Central memory CD8-positive, alpha-beta T cell (primary cell): ENCODE results near the gene TMEM120A.

Experiments
- ATAC-seq: fragments of 150-1000 bp; cut with Tn5 transposase; replicated peaks from 2 replicates; pipeline ENCODE4 v1.10.0; 2022; ENCODE audit warnings: mild to moderate bottlenecking, moderate FRiP score, moderate number of reproducible peaks; ENCODE audit not compliant: poor library complexity, severe bottlenecking; ENCODE audit errors: extremely low read depth
- DNase-seq, 2 donors: peaks; one replicate each; pipeline ENCODE4 v3.0.0; 2021; ENCODE audit warnings: low spot score in 2 of 2
- H3K27ac Mint-ChIP-seq: one replicate; pipeline ENCODE4 v1.8.0; 2022; ENCODE audit warnings: low read depth, mild to moderate bottlenecking, moderate library complexity, mixed read lengths
- H3K27me3 Mint-ChIP-seq: one replicate; pipeline ENCODE4 v1.8.0; 2022; ENCODE audit warnings: mixed read lengths
- H3K36me3 Mint-ChIP-seq: one replicate; pipeline ENCODE4 v1.8.0; 2022; ENCODE audit warnings: mild to moderate bottlenecking, moderate library complexity, mixed read lengths; ENCODE audit not compliant: insufficient read depth
- H3K4me1 Mint-ChIP-seq: one replicate; pipeline ENCODE4 v1.8.0; 2022; ENCODE audit warnings: mixed read lengths
- H3K4me3 Mint-ChIP-seq: one replicate; pipeline ENCODE4 v1.8.0; 2022; ENCODE audit warnings: mild to moderate bottlenecking, moderate library complexity, mixed read lengths
- H3K9me3 Mint-ChIP-seq: one replicate; pipeline ENCODE4 v1.8.0; 2022; ENCODE audit warnings: mixed read lengths

Gene TMEM120A

DNA sequence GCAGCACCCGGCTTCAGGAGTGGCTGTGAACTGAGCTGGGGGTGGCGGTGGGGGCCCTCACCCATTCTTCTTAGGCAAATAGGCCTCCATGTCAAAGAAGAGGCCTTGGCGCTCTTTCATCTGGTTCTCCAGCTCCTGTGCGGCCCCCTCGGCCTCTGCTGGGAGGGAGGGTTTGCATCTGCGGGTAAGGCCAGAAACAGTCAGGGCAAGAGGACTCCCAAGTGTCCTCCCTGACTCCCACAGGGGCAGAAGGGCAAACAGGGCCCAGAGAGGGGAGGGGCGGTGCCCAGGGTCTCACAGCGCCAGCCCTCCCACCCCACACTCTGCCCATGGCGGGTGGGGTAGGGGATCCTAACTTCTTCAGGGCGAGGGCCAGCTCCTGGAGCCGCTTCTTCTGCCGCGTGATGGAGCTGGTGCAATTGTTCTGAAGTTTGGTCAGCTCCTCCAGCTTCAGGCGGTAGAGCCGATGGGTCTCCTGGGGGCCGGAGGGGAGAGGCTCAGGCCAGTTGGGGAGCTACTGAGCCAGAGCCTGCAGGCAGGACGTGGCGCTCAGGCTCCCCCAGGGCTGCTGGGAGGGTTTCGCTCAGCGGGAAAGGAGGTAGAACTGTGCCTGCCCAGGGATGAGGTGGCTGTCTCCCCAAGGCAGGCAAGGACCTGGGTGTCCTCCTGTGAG, 2.2 kb downstream of the TMEM120A start:
- peaks cover 5% of the 10 kb centered on the region for H3K36me3 Mint-ChIP-seq
- no peak for DNase-seq
- peaks cover 39% of the 10 kb centered on the region for H3K4me1 Mint-ChIP-seq
- H3K27ac Mint-ChIP-seq = no peak overlapping the region
- no peaks in the 10 kb centered on the region for H3K27me3 Mint-ChIP-seq
- no peaks in the 10 kb centered on the region for H3K9me3 Mint-ChIP-seq
- ATAC-seq = no peak
- no peak overlapping the region for H3K4me3 Mint-ChIP-seq

DNA sequence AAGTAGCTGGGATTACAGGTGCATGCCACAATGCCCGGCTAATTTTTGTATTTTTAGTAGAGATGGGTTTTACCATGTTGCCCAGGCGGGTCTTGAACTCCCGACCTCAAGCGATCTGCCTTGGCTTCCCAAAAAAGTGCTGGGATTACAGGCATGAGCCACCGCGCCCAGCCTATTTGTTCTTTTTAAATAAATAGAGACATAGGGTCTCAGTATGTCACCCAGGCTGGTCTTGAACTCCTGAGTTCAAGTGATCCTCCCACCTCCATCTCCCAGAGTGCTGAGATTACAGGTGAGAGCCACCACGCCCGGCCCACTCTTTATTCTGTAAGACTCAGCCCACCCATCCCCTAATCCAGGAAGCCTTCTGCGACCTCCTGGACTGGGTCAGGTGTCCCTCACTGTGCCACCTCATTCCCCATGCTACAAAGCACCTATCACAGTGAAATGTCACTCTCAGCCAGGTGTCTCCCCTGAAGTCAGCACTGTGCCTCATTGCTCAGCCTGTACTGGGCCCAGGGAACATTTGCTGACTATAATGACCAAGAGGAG, 2.8 kb downstream of the TMEM120A start:
- no peaks in the 10 kb centered on the region for H3K27me3 Mint-ChIP-seq

DNA sequence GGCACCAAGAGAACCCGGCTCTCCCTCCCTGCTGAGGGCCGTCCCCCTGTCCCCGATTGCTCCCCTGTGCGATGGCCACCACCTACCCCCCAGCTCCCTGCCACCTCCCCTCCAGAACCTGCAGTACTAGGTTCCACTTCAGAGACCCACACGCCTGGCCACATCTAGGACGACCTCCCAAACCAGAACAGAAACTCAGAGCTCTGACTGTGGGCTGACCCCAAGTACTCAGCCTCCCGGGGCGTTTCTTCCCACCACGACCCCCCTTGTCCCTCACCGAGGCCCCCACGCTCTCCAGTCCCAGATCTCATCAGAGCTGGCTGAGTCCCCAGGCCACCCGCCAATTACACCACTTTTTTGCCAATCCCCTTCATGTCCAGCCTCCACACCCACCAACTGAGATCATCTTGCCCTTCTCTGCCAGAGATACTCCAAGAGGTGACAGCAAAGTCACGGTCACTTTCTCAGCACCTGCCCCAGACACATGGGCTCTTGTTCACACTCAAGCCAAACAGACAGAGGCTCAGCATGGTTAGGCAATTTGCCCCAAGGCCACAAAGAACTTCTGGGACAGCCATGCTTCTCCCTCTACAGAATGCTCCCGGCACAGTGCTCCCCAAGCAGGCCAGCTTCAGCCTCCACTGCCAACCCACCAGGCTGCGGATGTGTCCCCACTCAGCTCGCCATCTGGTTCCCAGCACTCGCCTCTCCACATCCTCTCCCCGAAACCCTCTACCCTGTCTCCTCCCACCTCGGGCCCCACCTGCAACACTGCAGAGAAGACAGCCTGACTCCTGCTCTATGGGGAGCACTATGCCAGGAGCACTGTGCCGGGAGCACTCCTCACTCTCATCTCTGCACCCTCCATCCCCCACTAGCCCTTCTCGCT, 4.7 kb downstream of the TMEM120A start:
- Mint-ChIP-seq H3K9me3 (no peaks in the 10 kb centered on the region), H3K36me3 (peaks cover 14% of the 10 kb centered on the region), H3K4me3 (no peak overlapping the region), H3K4me1 (peaks cover 28% of the 10 kb centered on the region), H3K27me3 (no peaks in the 10 kb centered on the region), H3K27ac (peak overlapping the region; percentile 54)
- ATAC-seq = no peak
- no peak for DNase-seq

More for the DNA sequence above, 2.8 kb downstream of the TMEM120A start:
- DNase-seq = no peak
- no peak overlapping the region for H3K27ac Mint-ChIP-seq
- peaks cover 33% of the 10 kb centered on the region for H3K4me1 Mint-ChIP-seq
- H3K9me3 Mint-ChIP-seq = no peaks in the 10 kb centered on the region
- no peak for ATAC-seq
- H3K4me3 Mint-ChIP-seq = no peak overlapping the region
- peaks cover 5% of the 10 kb centered on the region for H3K36me3 Mint-ChIP-seq

DNA sequence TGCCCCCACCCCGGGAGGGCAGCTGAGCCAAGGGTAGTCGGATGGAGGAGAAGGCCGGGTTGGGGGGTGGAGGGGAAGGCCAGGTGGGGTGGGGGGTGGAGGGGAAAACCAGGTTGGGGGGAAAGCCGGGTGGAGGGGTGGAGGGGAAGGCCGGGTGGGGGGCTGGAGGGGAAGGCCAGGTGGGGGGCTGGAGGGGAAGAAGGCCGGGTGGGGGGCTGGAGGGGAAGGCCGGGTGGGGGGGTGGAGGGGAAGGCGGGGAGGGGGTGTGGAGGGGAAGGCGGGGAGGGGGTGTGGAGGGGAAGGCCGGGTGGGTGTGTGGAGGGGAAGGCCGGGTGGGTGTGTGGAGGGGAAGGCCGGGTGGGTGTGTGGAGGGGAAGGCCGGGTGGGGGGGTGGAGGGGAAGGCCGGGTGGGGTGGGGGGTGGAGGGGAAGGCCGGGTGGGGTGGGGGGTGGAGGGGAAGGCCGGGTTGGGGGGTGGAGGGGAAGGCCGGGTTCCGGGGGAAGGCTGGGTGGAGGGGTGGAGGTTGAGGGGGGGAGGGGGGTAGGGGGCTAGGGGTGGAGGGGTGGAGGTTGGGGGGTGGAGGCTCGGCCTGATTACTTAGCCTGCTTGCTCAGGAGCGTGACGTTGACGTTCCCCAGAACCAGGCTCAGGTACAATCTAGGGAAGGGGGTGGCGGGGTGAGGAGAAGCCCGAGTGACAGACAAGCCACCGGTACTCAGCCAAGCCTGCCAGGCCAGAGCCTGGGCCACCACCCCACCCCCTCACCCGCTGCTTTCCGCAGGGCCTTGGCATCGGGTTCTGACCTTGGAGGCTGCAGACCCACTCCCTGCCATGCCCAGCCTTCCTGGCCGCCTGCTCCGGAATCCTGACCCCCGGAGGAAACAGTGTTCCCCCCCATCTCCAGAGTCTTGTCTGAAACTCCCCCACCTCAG, 5.6 kb downstream of the TMEM120A start:
- Mint-ChIP-seq H3K9me3 (no peaks in the 10 kb centered on the region), H3K4me1 (peaks cover 28% of the 10 kb centered on the region), H3K36me3 (peaks cover 14% of the 10 kb centered on the region), H3K27me3 (no peaks in the 10 kb centered on the region), H3K27ac (peak overlapping the region; percentile 32), H3K4me3 (no peak overlapping the region)
- no peak for DNase-seq
- no peak for ATAC-seq

DNA sequence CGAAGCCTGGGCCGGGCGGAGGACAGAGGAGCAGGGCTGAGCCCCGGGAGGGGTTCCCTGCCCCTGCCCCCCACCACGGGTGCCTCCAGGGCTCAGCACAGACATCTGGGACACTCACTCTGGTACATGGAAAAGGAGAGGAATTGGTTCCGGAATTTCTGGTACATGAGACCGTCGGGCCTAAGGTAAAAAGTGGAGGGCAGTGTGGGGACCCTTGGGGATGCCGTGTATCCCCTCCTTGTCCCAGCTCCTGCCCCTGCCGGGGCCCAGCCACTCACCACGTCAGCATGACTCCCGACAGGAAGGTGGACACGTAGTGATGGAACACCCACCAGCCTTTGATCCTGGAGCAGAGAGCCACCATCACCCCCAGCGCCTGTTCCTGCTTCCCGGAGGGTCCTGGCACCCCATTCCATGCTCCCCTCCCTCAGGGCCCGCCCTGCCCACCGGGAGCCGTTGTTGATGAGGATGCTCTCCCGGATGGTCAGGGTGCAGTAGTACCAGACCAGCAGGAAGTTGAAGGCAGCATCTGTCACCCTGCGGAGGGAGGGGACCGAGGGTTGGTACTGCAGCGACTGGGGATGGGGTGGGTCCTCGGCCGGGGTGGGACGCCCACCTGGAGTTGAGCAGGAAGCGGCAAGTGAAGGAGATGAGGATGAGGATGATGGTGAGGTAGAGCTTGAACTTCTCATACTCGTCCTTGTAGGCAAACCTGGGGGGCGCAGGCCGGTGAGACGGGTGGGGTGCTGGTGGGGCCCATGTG, 6.4 kb downstream of the TMEM120A start:
- Mint-ChIP-seq H3K9me3 (no peaks in the 10 kb centered on the region), H3K27ac (peak overlapping the region; percentile 32), H3K4me3 (no peak overlapping the region), H3K27me3 (no peaks in the 10 kb centered on the region), H3K36me3 (peaks cover 14% of the 10 kb centered on the region), H3K4me1 (peaks cover 21% of the 10 kb centered on the region)
- no peak for DNase-seq
- ATAC-seq = no peak

DNA sequence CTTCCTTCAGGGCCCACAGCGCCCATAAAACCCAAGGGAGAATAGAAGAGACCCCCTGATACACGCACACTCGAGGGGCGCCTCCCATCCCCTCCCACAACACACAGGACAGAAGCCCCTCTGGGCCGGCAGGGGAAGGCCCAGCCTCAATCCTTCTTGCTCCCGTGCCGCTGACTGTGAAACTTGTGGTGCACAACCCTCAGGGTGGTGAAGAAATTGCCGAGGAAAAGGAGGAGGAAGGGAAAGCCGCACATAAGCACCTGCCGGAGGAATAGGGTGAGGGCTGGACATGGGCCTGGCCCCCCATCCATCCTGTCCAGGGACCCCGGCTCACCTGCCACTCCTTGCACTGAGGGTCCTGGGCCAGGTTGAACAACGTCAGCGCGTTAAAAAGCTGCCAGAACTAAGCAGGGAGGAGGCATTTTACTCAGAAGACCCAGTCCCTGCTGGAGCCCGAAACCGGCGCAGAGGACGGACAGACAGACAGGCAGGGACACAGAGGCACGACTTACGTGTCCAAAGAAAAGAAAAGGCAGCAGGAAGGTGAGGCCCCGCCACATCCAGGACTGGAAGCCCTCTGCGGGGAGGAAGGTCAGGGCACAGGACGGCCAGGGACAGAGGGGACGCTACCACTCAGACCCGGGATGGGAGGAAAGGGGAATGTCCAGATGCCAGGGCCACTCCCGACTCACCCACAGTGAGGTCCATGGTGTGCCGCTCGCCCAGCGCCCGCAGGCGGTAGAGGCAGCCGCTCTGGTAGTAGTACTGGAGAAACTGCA, 7.2 kb downstream of the TMEM120A start:
- H3K4me3 Mint-ChIP-seq = no peak overlapping the region
- no peaks in the 10 kb centered on the region for H3K27me3 Mint-ChIP-seq
- peaks cover 18% of the 10 kb centered on the region for H3K4me1 Mint-ChIP-seq
- H3K36me3 Mint-ChIP-seq = peaks cover 14% of the 10 kb centered on the region
- H3K9me3 Mint-ChIP-seq = no peaks in the 10 kb centered on the region
- H3K27ac Mint-ChIP-seq = no peak overlapping the region
- DNase-seq (no peak), ATAC-seq (no peak)

DNA sequence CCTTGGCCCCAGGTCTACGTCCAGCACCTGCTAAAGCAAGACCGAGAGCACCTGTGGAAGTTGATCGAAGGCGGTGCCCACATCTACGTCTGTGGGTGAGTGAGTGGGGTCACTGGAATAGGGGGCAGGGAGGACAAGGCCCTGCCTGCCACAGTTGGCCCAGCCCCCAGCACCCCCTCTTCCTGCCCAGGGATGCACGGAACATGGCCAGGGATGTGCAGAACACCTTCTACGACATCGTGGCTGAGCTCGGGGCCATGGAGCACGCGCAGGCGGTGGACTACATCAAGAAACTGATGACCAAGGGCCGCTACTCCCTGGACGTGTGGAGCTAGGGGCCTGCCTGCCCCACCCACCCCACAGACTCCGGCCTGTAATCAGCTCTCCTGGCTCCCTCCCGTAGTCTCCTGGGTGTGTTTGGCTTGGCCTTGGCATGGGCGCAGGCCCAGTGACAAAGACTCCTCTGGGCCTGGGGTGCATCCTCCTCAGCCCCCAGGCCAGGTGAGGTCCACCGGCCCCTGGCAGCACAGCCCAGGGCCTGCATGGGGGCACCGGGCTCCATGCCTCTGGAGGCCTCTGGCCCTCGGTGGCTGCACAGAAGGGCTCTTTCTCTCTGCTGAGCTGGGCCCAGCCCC, 8.1 kb downstream of the TMEM120A start:
- Mint-ChIP-seq H3K27ac (no peak overlapping the region), H3K4me1 (peaks cover 18% of the 10 kb centered on the region), H3K36me3 (peaks cover 17% of the 10 kb centered on the region), H3K4me3 (no peak overlapping the region), H3K27me3 (no peaks in the 10 kb centered on the region), H3K9me3 (no peaks in the 10 kb centered on the region)
- ATAC-seq (no peak), DNase-seq (no peak)

DNA sequence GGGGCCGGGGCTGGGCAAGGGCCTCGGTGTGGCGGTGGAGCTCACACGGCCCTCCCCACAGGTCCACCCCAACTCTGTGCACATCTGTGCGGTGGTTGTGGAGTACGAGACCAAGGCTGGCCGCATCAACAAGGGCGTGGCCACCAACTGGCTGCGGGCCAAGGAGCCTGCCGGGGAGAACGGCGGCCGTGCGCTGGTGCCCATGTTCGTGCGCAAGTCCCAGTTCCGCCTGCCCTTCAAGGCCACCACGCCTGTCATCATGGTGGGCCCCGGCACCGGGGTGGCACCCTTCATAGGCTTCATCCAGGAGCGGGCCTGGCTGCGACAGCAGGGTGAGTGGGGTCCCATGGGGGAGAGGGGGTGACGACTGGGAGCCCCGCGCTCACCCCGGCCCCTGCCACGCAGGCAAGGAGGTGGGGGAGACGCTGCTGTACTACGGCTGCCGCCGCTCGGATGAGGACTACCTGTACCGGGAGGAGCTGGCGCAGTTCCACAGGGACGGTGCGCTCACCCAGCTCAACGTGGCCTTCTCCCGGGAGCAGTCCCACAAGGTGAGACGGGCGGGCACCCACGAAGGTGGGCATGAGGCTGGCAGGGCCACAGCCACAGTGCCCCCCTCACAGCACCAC, 8.8 kb downstream of the TMEM120A start:
- Mint-ChIP-seq H3K4me3 (no peak overlapping the region), H3K4me1 (peaks cover 13% of the 10 kb centered on the region), H3K36me3 (peaks cover 17% of the 10 kb centered on the region), H3K27me3 (no peaks in the 10 kb centered on the region), H3K9me3 (no peaks in the 10 kb centered on the region), H3K27ac (no peak overlapping the region)
- no peak for DNase-seq
- no peak for ATAC-seq

DNA sequence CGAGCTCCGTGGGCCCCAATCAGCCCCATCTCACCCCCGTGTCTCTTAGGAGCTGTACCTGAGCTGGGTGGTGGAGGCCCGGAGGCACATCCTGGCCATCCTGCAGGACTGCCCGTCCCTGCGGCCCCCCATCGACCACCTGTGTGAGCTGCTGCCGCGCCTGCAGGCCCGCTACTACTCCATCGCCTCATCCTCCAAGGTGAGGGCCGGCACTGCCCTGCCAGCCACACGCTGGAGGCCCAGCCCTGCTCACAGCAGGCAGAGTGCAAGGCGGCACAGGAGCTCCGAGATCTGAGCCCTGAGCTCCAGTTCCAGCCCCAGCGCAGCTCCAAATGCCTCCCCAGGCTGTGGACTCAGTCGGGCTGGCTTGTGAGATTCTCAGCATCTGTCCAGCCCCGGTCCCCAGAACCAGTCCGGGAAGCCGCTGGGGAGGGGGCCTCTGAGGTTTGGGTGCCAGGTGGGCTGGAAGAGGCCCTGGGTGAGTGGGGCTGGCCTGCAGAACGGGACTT, 9.3 kb downstream of the TMEM120A start:
- Mint-ChIP-seq H3K9me3 (no peaks in the 10 kb centered on the region), H3K27me3 (no peaks in the 10 kb centered on the region), H3K36me3 (peaks cover 19% of the 10 kb centered on the region), H3K4me1 (peaks cover 7% of the 10 kb centered on the region), H3K27ac (no peak overlapping the region), H3K4me3 (no peak overlapping the region)
- ATAC-seq (no peak), DNase-seq (no peak)

DNA sequence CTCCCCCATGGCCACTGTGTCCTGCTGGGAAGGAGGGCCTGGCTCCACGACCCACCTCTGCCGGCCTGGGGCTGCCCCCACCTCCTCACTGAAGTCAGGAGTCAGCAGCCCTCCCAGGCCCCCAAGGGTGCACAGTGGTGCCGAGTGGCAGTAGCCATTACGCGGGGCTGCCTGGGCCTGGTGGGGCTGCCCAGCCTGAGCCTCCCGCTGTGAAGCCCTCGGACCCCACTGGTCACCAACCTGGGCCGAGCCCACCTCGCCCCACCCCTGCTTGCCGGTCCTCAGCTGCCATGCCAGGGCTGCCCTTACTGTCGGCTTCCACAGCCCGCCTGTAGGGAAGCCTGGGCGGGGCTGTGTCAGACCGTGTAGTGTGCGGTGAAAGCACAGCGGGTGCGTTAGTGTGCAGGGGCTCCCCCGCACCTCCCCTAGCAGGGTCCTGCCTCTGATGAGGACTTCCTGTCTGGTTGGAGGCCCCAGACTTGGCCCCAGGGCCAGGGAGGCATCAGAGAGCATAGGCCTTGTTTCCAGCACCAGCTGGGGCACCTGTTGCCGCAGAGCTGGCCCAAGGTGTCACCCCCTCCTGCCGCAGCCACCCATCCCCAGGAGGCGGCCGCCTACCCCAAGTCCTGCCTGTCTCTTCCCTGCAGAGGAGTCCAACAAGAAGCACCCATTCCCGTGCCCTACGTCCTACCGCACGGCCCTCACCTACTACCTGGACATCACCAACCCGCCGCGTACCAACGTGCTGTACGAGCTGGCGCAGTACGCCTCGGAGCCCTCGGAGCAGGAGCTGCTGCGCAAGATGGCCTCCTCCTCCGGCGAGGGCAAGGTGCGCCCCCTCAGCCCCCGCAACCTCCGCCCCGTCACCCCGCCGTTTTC, 10.0 kb downstream of the TMEM120A start:
- no peak for ATAC-seq
- peaks cover 19% of the 10 kb centered on the region for H3K36me3 Mint-ChIP-seq
- H3K27me3 Mint-ChIP-seq = no peaks in the 10 kb centered on the region
- no peak for DNase-seq
- no peaks in the 10 kb centered on the region for H3K9me3 Mint-ChIP-seq
- H3K4me3 Mint-ChIP-seq = no peak overlapping the region
- no peaks in the 10 kb centered on the region for H3K4me1 Mint-ChIP-seq
- H3K27ac Mint-ChIP-seq = no peak overlapping the region
